ENCODE results near the gene BCAR3.

GRCh38 chr1:93594603-93594880 is 87.1 kb downstream of the BCAR3 start:
- no peak for TF ChIP-seq CTCF (IDR thresholded peaks at IDR 0.05)
- TF ChIP-seq POLR2A (IDR thresholded peaks at IDR 0.05) = no peak
- no peak for TF ChIP-seq POLR2AphosphoS5 (IDR thresholded peaks at IDR 0.05)

Data from prostate gland (tissue), 2 donors.